SIG-M5 treated with dmso at 0.1 percent for 504 hours (cell line): Measurements from ENCODE around the gene ZNF521.

ENCODE experiments used
- DNase-seq: peaks from one replicate; lab custom pipeline; 2025; ENCODE audit not compliant: unreplicated experiment; lab: John Stamatoyannopoulos, UW

ZNF521 gene

GRCh38 chr18:25340762-25341161, 11.2 kb downstream of the ZNF521 start:
- DNase-seq: no peak

- no peak for DNase-seq
Measured at GRCh38 chr18:25335676-25336075, 16.3 kb downstream of the ZNF521 start.

GRCh38 chr18:25335062-25335461, 16.9 kb downstream of the ZNF521 start:
- DNase-seq: no peak

DNA sequence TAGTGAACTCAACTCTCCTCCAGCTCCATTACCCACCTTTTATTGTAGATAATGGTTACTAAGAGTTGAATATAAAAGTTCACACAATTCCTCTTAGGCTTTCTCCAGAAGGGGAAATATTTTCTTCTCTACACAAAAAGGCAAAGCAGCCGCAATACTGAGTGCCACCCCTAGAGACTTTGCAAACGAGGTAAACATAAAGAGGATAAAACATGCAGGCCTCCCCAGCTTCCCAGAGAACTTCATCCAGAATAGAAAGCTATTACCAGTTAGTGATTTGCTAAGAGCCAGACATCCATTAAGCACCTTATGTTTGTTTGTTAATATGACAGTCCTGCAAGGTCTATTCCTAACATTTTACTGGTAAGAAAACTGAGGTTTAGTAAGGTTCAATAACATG, 17.4 kb downstream of the ZNF521 start:
- no peak for DNase-seq

GRCh38 chr18:25332002-25332401, 20.0 kb downstream of the ZNF521 start:
- DNase-seq: no peak

DNA sequence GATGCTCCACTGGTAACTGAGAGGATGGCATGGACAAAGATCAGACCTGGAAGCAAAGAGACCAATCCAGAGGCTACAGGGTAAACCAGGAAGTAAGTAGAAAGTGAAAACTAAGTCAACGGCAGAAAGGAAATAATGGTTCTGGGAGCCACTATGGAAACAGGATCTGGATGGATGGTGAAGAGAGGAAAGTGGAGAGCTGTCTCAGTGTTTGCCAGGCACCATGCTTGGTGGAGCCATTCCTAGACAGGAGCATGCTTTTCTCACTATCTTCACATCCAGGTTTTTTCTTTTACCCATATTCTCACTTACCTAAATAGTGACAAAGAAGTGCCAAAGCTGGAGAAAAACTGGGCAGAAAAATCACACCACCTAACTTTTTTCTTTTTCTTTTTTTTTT, 22.2 kb downstream of the ZNF521 start:
- DNase-seq: no peak

GRCh38 chr18:25327584-25327983, 24.4 kb downstream of the ZNF521 start:
- no peak for DNase-seq

DNA sequence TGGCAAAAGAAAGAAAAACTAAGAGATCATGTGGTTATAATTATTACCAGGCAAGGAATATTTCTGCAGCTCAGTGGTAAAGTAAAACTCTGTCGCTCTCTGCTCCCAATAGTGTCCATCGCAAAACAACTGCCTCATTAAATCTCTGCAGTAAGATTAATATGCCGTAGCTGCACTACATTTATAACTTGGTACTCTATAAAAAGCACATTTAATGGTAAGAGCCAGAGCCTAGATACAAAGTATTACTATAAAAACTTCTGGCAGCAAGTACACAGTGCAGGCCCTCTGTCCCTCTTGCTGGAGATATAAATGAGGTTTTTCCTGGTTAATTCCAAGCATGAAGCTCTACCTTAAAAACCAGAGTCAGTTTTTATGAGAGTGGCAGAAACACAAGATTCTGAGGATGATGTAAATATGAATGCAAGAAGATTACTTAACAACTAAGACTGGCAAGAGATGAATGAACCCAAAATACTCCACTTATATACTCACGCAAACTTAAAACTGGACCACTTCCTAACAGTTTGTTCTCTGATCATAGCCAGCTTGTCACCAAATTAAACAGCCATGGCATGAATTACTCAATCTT, 25.5 kb downstream of the ZNF521 start:
- DNase-seq: no peak

DNA sequence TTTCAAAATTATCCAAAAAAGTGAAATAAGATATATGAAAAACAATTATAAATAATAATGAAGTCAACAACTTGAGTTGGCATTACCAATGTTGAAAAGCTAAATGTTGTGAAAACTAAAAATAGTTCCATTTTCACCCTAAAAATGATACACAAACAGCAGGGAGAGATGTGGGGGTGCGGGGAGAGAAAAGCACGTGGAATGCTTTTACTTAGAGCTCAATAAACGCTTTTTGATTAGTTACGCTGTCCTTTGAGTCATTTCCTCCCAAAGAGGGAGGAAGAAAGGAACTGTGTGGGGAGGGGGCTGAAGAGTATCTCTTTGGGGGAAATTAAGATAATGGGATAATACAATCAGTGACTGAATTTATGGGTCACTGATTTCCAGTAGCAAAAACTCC, 29.2 kb downstream of the ZNF521 start:
- no peak for DNase-seq

- no peak for DNase-seq
Measured at GRCh38 chr18:25316381-25317018, 35.5 kb downstream of the ZNF521 start.

DNA sequence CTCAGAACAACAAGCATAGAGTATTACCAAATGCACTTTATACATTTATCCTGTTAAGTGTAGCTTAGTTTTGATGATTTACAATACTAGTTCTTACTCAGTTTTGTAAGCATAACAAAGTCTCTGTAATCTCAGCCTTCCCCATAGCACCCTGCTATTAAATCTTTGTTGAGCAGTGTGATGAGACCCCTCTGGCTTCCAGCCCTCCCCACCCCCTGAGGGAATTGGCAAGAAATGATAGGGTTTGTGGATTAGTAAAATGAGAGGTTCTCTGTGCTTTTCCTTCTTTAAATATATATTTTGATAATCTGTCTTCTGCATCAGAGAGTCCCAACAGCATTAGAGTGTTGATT, 37.2 kb downstream of the ZNF521 start:
- DNase-seq: no peak

DNA sequence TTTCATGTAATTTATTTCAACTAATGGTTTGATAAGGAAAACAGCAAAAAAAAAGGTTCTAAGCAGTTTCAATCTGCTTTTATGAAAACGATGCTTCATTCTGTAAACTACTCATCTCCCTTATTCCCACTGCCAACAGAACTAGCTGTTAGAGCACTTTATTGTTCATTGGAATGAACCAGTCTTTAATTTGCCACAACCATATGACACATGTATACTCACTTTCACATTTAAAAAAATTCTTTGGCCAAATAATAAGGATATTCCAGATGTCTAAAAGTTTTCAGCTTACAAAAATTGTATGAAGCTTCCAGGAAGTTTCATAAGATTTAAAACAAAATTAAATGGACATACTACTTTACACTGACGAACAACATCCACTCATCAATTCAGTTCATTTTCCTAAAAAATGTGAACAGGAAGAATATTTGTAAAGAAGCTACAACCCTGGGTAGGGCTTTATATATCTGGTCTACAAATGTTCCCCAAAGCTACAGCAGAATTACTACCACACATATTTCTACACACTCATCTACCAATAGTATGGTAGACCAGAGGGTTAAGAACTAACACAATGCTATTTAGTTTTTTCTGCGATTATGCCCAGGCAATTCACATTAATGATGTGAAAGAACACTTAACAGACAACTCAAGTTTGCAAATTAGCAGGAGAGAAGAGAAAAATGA, 37.7 kb downstream of the ZNF521 start:
- no peak for DNase-seq

GRCh38 chr18:25313268-25313667, 38.7 kb downstream of the ZNF521 start:
- DNase-seq: no peak

DNA sequence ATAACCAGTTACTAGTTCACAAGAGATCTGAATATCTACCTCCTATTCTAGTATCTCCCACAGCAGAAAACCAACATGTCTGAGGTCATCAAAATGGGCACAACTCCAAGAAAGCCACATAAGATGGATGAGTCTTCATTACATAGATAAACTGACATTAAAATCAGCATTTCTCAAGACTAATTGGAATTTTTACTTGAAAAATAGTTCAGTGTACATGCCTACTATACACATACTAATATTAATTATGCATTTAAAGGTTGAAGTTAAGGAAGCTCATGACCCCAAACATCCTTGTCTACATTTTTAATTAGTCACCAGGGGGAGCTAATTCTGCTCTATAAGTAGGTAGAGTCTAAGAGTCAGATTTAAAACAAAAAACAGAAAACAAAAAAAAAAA, 41.9 kb downstream of the ZNF521 start:
- no peak for DNase-seq

DNA sequence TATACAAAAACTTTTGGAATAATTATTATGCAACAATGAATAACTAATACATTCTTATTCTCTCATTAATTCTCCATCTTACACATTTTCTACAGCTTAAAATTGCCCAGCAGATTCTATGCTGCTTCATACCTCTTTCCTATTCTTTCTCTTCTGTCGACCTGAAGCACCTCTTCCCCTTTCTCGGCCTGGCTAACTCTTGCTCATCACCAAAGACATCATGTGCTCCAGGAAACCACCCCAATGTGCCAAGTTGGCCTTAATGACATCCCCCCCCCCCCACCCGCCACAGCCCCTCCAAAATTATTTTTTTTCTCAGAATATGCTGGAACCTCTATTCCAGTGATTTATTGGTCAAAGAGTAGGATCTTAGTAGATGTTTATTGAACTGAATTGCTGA, 43.6 kb downstream of the ZNF521 start:
- DNase-seq: no peak

DNA sequence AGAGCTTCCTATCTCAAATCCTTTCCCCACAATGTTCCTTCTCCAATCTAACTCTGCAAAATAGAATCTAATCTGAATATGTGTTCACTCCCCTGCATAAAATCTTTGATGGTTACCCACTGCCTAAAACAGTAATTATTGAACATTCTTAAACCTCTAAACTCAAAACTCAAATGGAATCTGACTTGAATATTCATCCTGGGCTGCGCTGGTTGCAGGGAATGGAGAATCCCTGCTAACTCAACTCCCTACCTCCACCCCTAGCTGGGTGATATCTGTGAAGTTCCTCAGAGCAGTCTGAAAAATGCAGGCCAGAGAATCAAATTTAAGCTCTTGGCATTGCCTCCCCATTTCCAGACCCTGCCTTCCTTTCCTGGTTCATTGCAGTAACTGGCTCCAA, 44.8 kb downstream of the ZNF521 start:
- no peak for DNase-seq

DNA sequence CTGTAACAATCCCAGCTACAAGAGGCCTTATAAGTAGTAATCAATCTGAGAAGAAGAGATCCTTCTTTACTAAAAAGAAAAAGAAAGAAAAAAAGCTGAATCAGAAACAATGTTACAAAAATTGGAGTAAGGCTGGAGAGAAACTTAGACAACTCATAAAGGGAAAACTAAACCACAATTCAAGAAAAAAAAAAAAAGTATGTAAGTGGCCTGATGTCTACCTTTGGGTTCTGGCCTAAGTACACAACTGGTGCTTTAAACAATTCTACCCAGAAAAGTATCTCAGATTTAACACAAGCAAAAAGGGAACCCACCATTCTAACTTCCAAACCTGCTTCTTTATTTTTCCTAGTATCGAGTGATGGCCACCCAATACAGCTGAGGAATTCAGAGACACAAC, 45.3 kb downstream of the ZNF521 start:
- no peak for DNase-seq

- DNase-seq: no peak
Measured at GRCh38 chr18:25305584-25305983, 46.4 kb downstream of the ZNF521 start.

- no peak for DNase-seq
Measured at GRCh38 chr18:25300492-25300891, 51.5 kb downstream of the ZNF521 start.

DNA sequence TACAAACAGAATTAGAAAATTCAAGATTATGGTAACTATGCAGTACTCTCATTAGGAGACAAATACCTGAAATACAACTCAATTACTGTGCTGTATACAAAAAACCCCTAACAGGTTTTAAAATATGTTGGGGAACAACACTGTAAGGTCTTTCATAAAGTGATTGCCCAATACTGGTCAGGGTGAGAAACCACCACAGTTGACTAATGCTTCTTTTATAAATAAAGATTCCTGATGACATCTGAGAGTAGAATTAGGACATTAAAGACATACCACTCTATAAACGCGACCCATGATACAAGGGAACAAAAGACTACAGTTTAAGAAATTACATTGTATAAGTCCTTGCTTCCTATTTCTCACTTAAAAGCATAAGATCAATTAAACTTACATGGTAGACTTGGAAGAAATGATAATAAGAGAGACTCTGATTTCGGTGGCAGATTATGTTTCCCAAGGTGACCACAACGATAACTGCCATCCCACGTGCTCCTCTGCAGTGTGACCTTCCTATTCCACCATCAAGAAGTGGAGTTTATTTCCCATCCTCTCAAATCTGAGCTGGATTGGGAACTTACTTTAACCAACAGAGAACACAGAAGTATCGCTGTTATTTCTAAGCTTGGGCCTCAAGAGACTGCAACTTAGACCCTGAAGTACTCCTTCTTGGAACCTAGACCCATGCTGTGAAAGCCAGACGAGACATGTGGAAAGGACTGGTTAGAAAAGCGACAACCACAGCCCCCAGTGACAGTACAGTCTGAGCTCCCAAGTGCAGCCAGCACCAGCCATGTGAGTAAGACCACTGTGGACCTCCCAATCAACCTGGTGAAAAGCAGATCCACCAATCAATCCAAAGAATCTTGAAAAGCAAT, 52.3 kb downstream of the ZNF521 start:
- no peak for DNase-seq

DNA sequence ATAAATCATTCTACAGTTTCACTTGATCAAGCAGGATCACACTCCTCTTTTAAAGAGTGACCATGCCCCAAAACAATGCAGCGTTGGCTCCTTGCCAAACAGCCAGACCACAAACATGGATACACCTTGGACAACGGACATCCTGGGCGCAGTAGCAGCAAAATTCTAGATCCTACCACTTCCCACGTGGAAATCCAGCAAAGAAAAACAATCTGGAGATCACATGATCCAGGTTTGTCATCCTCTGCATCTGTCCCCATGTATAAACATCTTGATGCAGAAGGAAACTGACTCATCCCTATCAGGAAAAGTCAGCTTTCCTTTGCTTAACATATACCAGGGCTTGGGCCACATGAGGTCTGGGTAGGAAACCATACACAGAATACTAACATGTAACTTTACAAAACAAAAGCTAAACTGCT, 53.1 kb downstream of the ZNF521 start:
- DNase-seq: no peak
